Left lung (tissue), 10 donors: ENCODE measurements around the gene ANKS3. TPM values are rescaled to one million over a fixed set of nuclear protein-coding genes. Genes with fewer than 3 reads are reported as not detected.
A peak's percentile ranks its signal among the peaks of the same experiment; 100 is the strongest.

Source experiments
- ATAC-seq: fragments of 200-7000 bp; cut with Tn5 transposase; one replicate; pipeline ENCODE4 v1.9.1; 2020; ENCODE audit warnings: moderate library complexity
- DNase-seq, 4 donors: peaks; one replicate each; pipeline ENCODE4 v3.0.0-alpha.2; 2013 to 2020
- H3K27ac ChIP-seq, 2 donors: fragments of 200-600 bp; sonication (generic) in 1 of 2; one replicate each; pipeline versions ENCODE4 v1.5.0 to v1.8.0; 2020 to 2021
- H3K27me3 ChIP-seq, 2 donors: fragments of 200-600 bp; sonication (generic) in 1 of 2; one replicate each; pipeline versions ENCODE4 v1.5.0 to v1.8.0; 2020 to 2021
- H3K36me3 ChIP-seq, 2 donors: fragments of 200-600 bp; sonication (generic) in 1 of 2; one replicate each; pipeline versions ENCODE4 v1.5.0 to v1.8.0; 2020 to 2021
- H3K4me1 ChIP-seq, 2 donors: fragments of 200-600 bp; one replicate each; pipeline ENCODE4 v1.8.0; 2021
- H3K4me3 ChIP-seq, 2 donors: fragments of 200-600 bp; sonication (generic) in 1 of 2; one replicate each; pipeline versions ENCODE4 v1.5.0 to v1.8.0; 2020 to 2021; ENCODE audit warnings: mild to moderate bottlenecking in 1 of 2
- H3K9me3 ChIP-seq, 2 donors: fragments of 200-600 bp; sonication (generic) in 1 of 2; one replicate each; pipeline versions ENCODE4 v1.5.0 to v1.8.0; 2020 to 2021
- CTCF ChIP-seq, 2 donors: fragments of 200-600 bp; sonication (generic) in 1 of 2; IDR thresholded peaks; one replicate each; pipeline versions ENCODE4 v1.5.0 to v1.8.0; 2021; ENCODE audit warnings: antibody characterized with exemption in 2 of 2
- intact Hi-C, 2 donors: fragments of 100-400 bp; cut with DNase I; formaldehyde crosslinking; loops; one replicate each; pipeline versions ENCODE4 v1.11.2 to v1.14.2; 2022
- polyA plus RNA-seq, 6 donors: library from polyadenylated mRNA; unstranded; fragments of 120-200 nt; gene quantifications; one replicate each; pipeline ENCODE4 v1.2.1, GENCODE V29; 2013; ENCODE audit not compliant: insufficient read length in 6 of 6
- total RNA-seq, 2 donors: library from RNA; stranded (reverse); fragmentation: NEBNext Ultra II Directional; extraction: Animal tissue kit (Norgen Biotek cat#: 25700); gene quantifications; one replicate each; pipeline ENCODE4 v1.2.1, GENCODE V29; 2021
- donor health status: DM: no; HTN: yes; CAD: no.
- donor health status: DM: no; HTN: no; CAD: no.

The ANKS3 gene
- total and polyA plus RNA-seq, 8 donors: 16.1 to 32.8 (median 26.7) TPM

- no peak for DNase-seq
- Histone ChIP-seq H3K27me3 (no peaks in the 10 kb centered on the region), H3K36me3 (peaks cover 0 to 58% of the 10 kb centered on the region in 2 donors), H3K4me1 (peaks cover 12 to 37% of the 10 kb centered on the region in 2 donors), H3K4me3 (peak overlapping the region; percentile 89 to 99), H3K27ac (peak overlapping the region in 1 of 2 donors; percentile 8), H3K9me3 (no peaks in the 10 kb centered on the region)
- intact Hi-C loops: no loop called here
- ATAC-seq: no peak
- no peak for TF ChIP-seq CTCF (IDR thresholded peaks at IDR 0.05)
These were observed 39.2 kb downstream of the ANKS3 start for GRCh38 chr16:4694642-4695451.

GRCh38 chr16:4693956-4694641 lies 40.0 kb downstream of the ANKS3 start:
- peak; percentile 36 for ATAC-seq
- intact Hi-C loops: no loop called here

GRCh38 chr16:4693296-4693955 lies 40.6 kb downstream of the ANKS3 start, which contains the start of gene NUDT16L1:
Gene NUDT16L1, plus strand, starts transcription at chr16:4693562. Its CDS starts 165 bp downstream, at chr16:4693727.
- intact Hi-C loops: no loop called here
- peak; percentile 93 for ATAC-seq
- Histone ChIP-seq H3K36me3 (peaks cover 0 to 58% of the 10 kb centered on the region in 2 donors), H3K4me1 (peaks cover 12 to 39% of the 10 kb centered on the region in 2 donors), H3K27me3 (no peaks in the 10 kb centered on the region), H3K27ac (peak within 1 kb of the TSS; percentile 65 to 86), H3K9me3 (no peaks in the 10 kb centered on the region), H3K4me3 (peak within 1 kb of the TSS; percentile 89 to 99)
- peak; percentile 92 to 99 (median 96) for DNase-seq
- peak in 1 of 2 donors; percentile 47 for TF ChIP-seq CTCF (IDR thresholded peaks at IDR 0.05)

More at GRCh38 chr16:4693956-4694641, 40.0 kb downstream of the ANKS3 start:
- no peak for TF ChIP-seq CTCF (IDR thresholded peaks at IDR 0.05)
- peaks cover 12 to 39% of the 10 kb centered on the region in 2 donors for H3K4me1 ChIP-seq
- peak overlapping the region; percentile 89 to 99 for H3K4me3 ChIP-seq
- no peaks in the 10 kb centered on the region for H3K27me3 ChIP-seq
- peaks cover 0 to 58% of the 10 kb centered on the region in 2 donors for H3K36me3 ChIP-seq
- DNase-seq: peak in 3 of 4 donors; percentile 10 to 85 (median 63)
- peak overlapping the region; percentile 65 to 86 for H3K27ac ChIP-seq
- no peaks in the 10 kb centered on the region for H3K9me3 ChIP-seq

GRCh38 chr16:4692460-4693295 lies 41.4 kb downstream of the ANKS3 start:
- Histone ChIP-seq H3K36me3 (peaks cover 0 to 58% of the 10 kb centered on the region in 2 donors), H3K27ac (peak overlapping the region; percentile 55 to 86), H3K4me1 (peaks cover 12 to 39% of the 10 kb centered on the region in 2 donors), H3K9me3 (no peaks in the 10 kb centered on the region), H3K27me3 (no peaks in the 10 kb centered on the region), H3K4me3 (peak overlapping the region; percentile 57 to 99)
- intact Hi-C loops: no loop called here
- ATAC-seq (peak; percentile 12), DNase-seq (peak in 1 of 4 donors; percentile 34)
- no peak for TF ChIP-seq CTCF (IDR thresholded peaks at IDR 0.05)
